H1 (cell line): ENCODE results near the gene TSPOAP1. TPM values are rescaled to one million over a fixed set of nuclear protein-coding genes. Genes with fewer than 3 reads are reported as not detected.
A peak's percentile ranks its signal among the peaks of the same experiment; 100 is the strongest.

Experiments used
- CTCF ChIA-PET: fragments of 300-600 bp; sonication (Branson Sonifier 250); formaldehyde crosslinking; loops from one replicate; lab custom pipeline; 2021; ENCODE audit not compliant: partially characterized antibody; lab: Charles Lee
- POLR2A ChIA-PET: fragments of 300-600 bp; sonication (Branson Sonifier 250); formaldehyde crosslinking; loops from one replicate; lab custom pipeline; 2021; ENCODE audit warnings: inconsistent platforms; ENCODE audit not compliant: partially characterized antibody; lab: Charles Lee
- DNase-seq, 2 experiments: peaks; one replicate each; pipeline versions ENCODE4 v3.0.0 to v3.0.0-alpha.2; 2010 to 2022; ENCODE audit warnings: low spot score in 2 of 2, low read depth in 1 of 2, mixed read lengths in 1 of 2
- FAIRE-seq: peaks from 2 replicates; lab custom pipeline; 2011; peaks lifted over from hg19 to GRCh38; lab: Jason Lieb, UNC
- H2AFZ ChIP-seq: 2 replicates; pipeline ENCODE4 v1.8.1; 2012; ENCODE audit warnings: low read length, inconsistent platforms
- H2AK5ac ChIP-seq: 2 replicates; pipeline ENCODE4 v1.6.1; 2013; ENCODE audit warnings: low read depth, low read length
- H2BK120ac ChIP-seq: replicated peaks from 2 replicates; pipeline ENCODE3; 2013; ENCODE audit warnings: low read depth, low read length, inconsistent platforms
- H2BK12ac ChIP-seq: 2 replicates; pipeline ENCODE4 v1.6.1; 2013; ENCODE audit warnings: low read depth, low read length
- H2BK15ac ChIP-seq: 2 replicates; pipeline ENCODE4 v1.6.1; 2013; ENCODE audit warnings: low read length
- H2BK20ac ChIP-seq: 2 replicates; pipeline ENCODE4 v1.6.1; 2013; ENCODE audit warnings: low read length
- H2BK5ac ChIP-seq: 2 replicates; pipeline ENCODE4 v1.6.1; 2013; ENCODE audit warnings: low read depth, low read length
- H3K14ac ChIP-seq: 2 replicates; pipeline ENCODE4 v1.6.1; 2013; ENCODE audit warnings: inconsistent platforms; ENCODE audit not compliant: insufficient read length
- H3K18ac ChIP-seq: 2 replicates; pipeline ENCODE4 v1.6.1; 2013; ENCODE audit warnings: low read length; ENCODE audit errors: extremely low read depth
- H3K23ac ChIP-seq: 2 replicates; pipeline ENCODE4 v1.6.1; 2013; ENCODE audit warnings: inconsistent platforms; ENCODE audit not compliant: insufficient read length
- H3K23me2 ChIP-seq: 2 replicates; pipeline ENCODE4 v1.6.1; 2013; ENCODE audit warnings: low read depth, low read length
- H3K27ac ChIP-seq: 2 replicates; pipeline ENCODE4 v1.6.1; 2011; ENCODE audit warnings: low read depth, low read length, inconsistent platforms
- H3K27me3 ChIP-seq, 4 experiments: replicated peaks in 1 of 4; 1 replicate in 1 of 4; 2 replicates in 3 of 4; pipeline versions ENCODE4 v1.6.1 to v1.8.1; 2011 to 2013; ENCODE audit warnings: low read length in 3 of 4, mild to moderate bottlenecking in 3 of 4, inconsistent platforms in 2 of 4, mixed read lengths in 2 of 4, moderate library complexity in 1 of 4; ENCODE audit not compliant: control insufficient read depth in 3 of 4, insufficient read depth in 3 of 4; ENCODE audit errors: extremely low read depth in 1 of 4
- H3K36me3 ChIP-seq, 4 experiments: 2 replicates each; pipeline versions ENCODE4 v1.6.1 to v1.8.1; 2011 to 2013; ENCODE audit warnings: mild to moderate bottlenecking in 4 of 4, low read length in 3 of 4, moderate library complexity in 2 of 4, control low read depth in 1 of 4, inconsistent platforms in 1 of 4; ENCODE audit not compliant: insufficient read depth in 4 of 4, control insufficient read depth in 2 of 4
- H3K4ac ChIP-seq: replicated peaks from 2 replicates; pipeline ENCODE3; 2013; ENCODE audit warnings: low read length, low read depth, mixed read lengths, inconsistent platforms; ENCODE audit not compliant: insufficient read length
- H3K4me1 ChIP-seq, 4 experiments: replicated peaks in 1 of 4; 1 replicate in 1 of 4; 2 replicates in 3 of 4; pipeline versions ENCODE4 v1.6.1 to v1.8.1; 2011 to 2013; ENCODE audit warnings: low read length in 3 of 4, inconsistent platforms in 2 of 4, mixed read lengths in 1 of 4; ENCODE audit not compliant: insufficient read depth in 4 of 4, control insufficient read depth in 3 of 4
- H3K4me2 ChIP-seq, 2 experiments: 2 replicates each; pipeline versions ENCODE4 v1.6.1 to v1.8.1; 2011 to 2013; ENCODE audit warnings: low read depth in 2 of 2, low read length in 2 of 2, control low read depth in 1 of 2, inconsistent platforms in 1 of 2, mild to moderate bottlenecking in 1 of 2; ENCODE audit not compliant: insufficient read depth in 1 of 2
- H3K4me3 ChIP-seq, 4 experiments: fragments of 200-600, 300-600 bp in 1 of 4; sonication (generic), shearing (Covaris generic), sonication (Bioruptor Twin) in 1 of 4; 2 replicates each; pipeline versions ENCODE4 v1.5.1 to v1.8.1; 2011 to 2016; ENCODE audit warnings: low read length in 4 of 4, low read depth in 3 of 4, control low read depth in 2 of 4, inconsistent platforms in 2 of 4, mild to moderate bottlenecking in 2 of 4, mixed read lengths in 1 of 4, moderate library complexity in 1 of 4; ENCODE audit not compliant: insufficient read depth in 2 of 4; ENCODE audit errors: extremely low read depth in 1 of 4
- H3K56ac ChIP-seq: replicated peaks from 2 replicates; pipeline ENCODE3; 2013; ENCODE audit warnings: low read depth, mild to moderate bottlenecking, mixed read lengths, low read length, inconsistent platforms; ENCODE audit not compliant: insufficient read length
- H3K79me1 ChIP-seq: 2 replicates; pipeline ENCODE4 v1.6.1; 2013; ENCODE audit warnings: low read depth, low read length, control low read depth
- H3K79me2 ChIP-seq, 2 experiments: 2 replicates each; pipeline versions ENCODE4 v1.6.1 to v1.8.1; 2012 to 2013; ENCODE audit warnings: low read length in 2 of 2, mild to moderate bottlenecking in 2 of 2, inconsistent platforms in 1 of 2; ENCODE audit not compliant: insufficient read depth in 2 of 2, control insufficient read depth in 1 of 2
- H3K9ac ChIP-seq, 4 experiments: replicated peaks in 1 of 4; 1 replicate in 1 of 4; 2 replicates in 3 of 4; pipeline versions ENCODE4 v1.6.1 to v1.8.1; 2011 to 2013; ENCODE audit warnings: low read depth in 3 of 4, low read length in 3 of 4, control low read depth in 2 of 4, mild to moderate bottlenecking in 2 of 4, moderate library complexity in 2 of 4, inconsistent platforms in 1 of 4; ENCODE audit errors: extremely low read depth in 1 of 4
- H3K9me3 ChIP-seq, 2 experiments: 2 replicates each; pipeline versions ENCODE4 v1.6.1 to v1.8.1; 2012 to 2013; ENCODE audit warnings: mild to moderate bottlenecking in 2 of 2, moderate library complexity in 2 of 2, control low read depth in 1 of 2, inconsistent platforms in 1 of 2, low read depth in 1 of 2, low read length in 1 of 2, mixed read lengths in 1 of 2; ENCODE audit not compliant: insufficient read depth in 2 of 2
- H4K20me1 ChIP-seq, 2 experiments: replicated peaks in 1 of 2; 2 replicates each; pipeline versions ENCODE3 to v1.8.1; 2011 to 2013; ENCODE audit warnings: inconsistent platforms in 2 of 2, low read length in 2 of 2, mild to moderate bottlenecking in 1 of 2; ENCODE audit not compliant: insufficient read depth in 2 of 2, control insufficient read depth in 1 of 2
- H4K5ac ChIP-seq: 2 replicates; pipeline ENCODE4 v1.6.1; 2013; ENCODE audit warnings: low read length, low read depth, mixed read lengths, inconsistent platforms; ENCODE audit not compliant: insufficient read length
- H4K8ac ChIP-seq: 2 replicates; pipeline ENCODE4 v1.8.0; 2013; ENCODE audit warnings: mild to moderate bottlenecking, moderate library complexity, low read length, inconsistent platforms; ENCODE audit not compliant: insufficient read depth; ENCODE audit errors: extremely low read depth
- H4K91ac ChIP-seq: replicated peaks from 2 replicates; pipeline ENCODE3; 2013; ENCODE audit warnings: low read length, mixed read lengths, inconsistent platforms; ENCODE audit not compliant: insufficient read length
- WGBS, 2 experiments: shearing (Covaris generic) in 1 of 2; methylation state at CpG; one replicate each; pipeline versions ENCODE4 v1.1.6 to v1.1.7; 2013 to 2015; ENCODE audit warnings: low lambda C conversion rate in 2 of 2, mixed read lengths in 2 of 2, inconsistent platforms in 1 of 2, low coverage in 1 of 2, missing lambda C conversion rate in 1 of 2; ENCODE audit not compliant: insufficient replicate concordance in 2 of 2, insufficient coverage in 1 of 2, insufficient read length in 1 of 2; ENCODE audit errors: extremely low coverage in 1 of 2, missing lambda C conversion rate in 1 of 2; 5-methylcytosine and 5-hydroxymethylcytosine counted together
- long read RNA-seq, 2 experiments: library from RNA in 1 of 2; library from capped mRNA in 1 of 2; stranded (forward); transcript quantifications; one replicate each; pipeline ENCODE4 v2.0.0, GENCODE V29; 2021; ENCODE audit warnings: inconsistent platforms in 1 of 2
- polyA minus RNA-seq, 3 experiments: library from RNA; depleted of rRNA, polyadenylated mRNA; stranded (reverse); fragments of >200 nt; gene quantifications; 1 replicate in 2 of 3; 2 replicates in 1 of 3; pipeline ENCODE4 v1.2.3, GENCODE V29; 2011
- polyA plus RNA-seq, 7 experiments: library from polyadenylated mRNA; depleted of rRNA in 3 of 7; stranded (reverse) in 5 of 7; unstranded in 2 of 7; fragments of >200 nt in 5 of 7; fragments of 200-250 nt in 2 of 7; gene quantifications; 1 replicate in 5 of 7; 2 replicates in 1 of 7; 4 replicates in 1 of 7; pipeline versions ENCODE4 v1.2.1 to v1.2.3, GENCODE V29; 2011 to 2013; ENCODE audit warnings: missing spikeins in 2 of 7, mixed read lengths in 2 of 7
- total RNA-seq: library from RNA; stranded (reverse); fragmentation: NEBNext Ultra II Directional; extraction: Animal tissue kit (Norgen Biotek cat#: 25700); gene quantifications from 2 replicates; pipeline ENCODE4 v1.2.1, GENCODE V29; 2021
- TF ChIP-seq, protein P1 (sequence below): IDR thresholded peaks from 2 replicates; pipeline ENCODE4 v1.6.1; 2012; ENCODE audit warnings: inconsistent platforms

The TSPOAP1 gene
- total RNA-seq (9.2 and 9.8 TPM in 2 replicates), polyA plus RNA-seq (2011; rRNA removed) (7.6 and 9.8 TPM in 2 replicates), polyA minus RNA-seq (2011; rRNA and poly(A)+ RNA removed) (2.9 and 6.6 TPM in 2 replicates)
- polyA plus RNA-seq (2011; cell fraction: cytosol; rRNA removed): 13.8 TPM
- 69.7 TPM for polyA plus RNA-seq (2011; cell fraction: nucleus; rRNA removed)
- 14.7 to 18.9 TPM (median 15.9 TPM) in 4 replicates for polyA plus RNA-seq (2012, experiment 1 of 2)
- polyA plus RNA-seq (2012, experiment 2 of 2): 6.2 TPM
- 4.8 TPM for polyA plus RNA-seq (2013, experiment 1 of 2)
- 4.1 TPM for polyA plus RNA-seq (2013, experiment 2 of 2)
- 5.8 TPM for polyA minus RNA-seq (2011; cell fraction: cytosol; rRNA and poly(A)+ RNA removed)
- 8.9 TPM for polyA minus RNA-seq (2011; cell fraction: nucleus; rRNA and poly(A)+ RNA removed)
- long read RNA-seq, experiment 1, partial matches to known transcripts: 0 of 1 reads
- long read RNA-seq, experiment 1, other reads (novel, unspliced or antisense): 1 of 1 reads
- long read RNA-seq, experiment 2: 0 reads

DNA sequence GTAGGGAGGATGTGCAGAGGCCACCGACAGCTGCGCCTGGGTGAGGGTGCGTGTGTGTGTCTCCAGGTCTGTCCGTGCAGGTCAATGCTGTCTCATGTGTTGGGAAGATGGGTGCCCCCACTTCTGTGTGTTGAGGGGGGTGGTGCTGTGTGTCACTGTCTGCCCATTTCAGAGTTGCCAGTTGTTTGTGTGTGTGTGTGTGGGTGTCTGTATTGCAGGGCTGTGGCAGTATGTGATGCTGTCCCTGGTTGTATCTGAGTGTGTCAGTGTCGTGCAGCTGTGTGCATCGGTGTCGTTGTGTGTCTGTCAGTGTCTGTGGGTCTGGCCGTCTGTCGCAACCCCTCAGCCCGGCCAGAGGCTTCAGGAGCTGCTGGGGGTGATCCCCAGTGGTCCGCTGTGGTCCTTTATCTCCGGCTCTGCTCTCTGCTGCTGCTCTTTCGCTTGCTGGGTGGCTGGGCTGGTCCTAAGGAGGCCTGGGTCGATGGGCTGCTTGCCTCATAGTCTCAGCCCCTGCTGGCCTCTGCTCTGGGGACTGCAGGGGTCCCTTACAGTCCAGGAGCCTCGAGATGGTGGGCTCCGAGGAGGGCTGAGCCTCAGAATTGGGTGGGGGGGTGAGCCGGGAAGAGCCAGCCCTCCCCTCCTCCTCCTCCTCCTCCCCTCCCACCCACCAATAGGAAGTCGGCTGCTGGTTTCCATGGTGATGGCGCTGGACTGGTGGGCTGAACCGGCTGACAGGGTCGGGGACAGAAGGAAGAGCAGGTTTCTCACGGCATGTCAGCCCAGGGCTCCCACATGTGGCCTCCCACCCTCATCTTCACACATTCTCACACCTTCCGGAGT is at the start of gene TSPOAP1:
TSPOAP1 (minus strand) TSS at position 601 of the 840 bp plus-strand sequence. CDS start 875 bp downstream, outside the sequence.
- Histone ChIP-seq H3K4me2 (peak within 1 kb of the TSS; percentile 62 to 72), H3K23ac (no peak within 1 kb of the TSS), H4K8ac (peak within 1 kb of the TSS; percentile 43), H3K9me3 (no peaks in the 10 kb centered on the region), H3K27me3 (peaks cover 0 to 16% (median 10%) of the 10 kb centered on the region in 4 experiments; a peak in 5 of 7 replicates), H3K9ac (no peak within 1 kb of the TSS; a peak in 3 of 7 replicates), H3K79me2 (no peaks in the 10 kb centered on the region), H2BK5ac (peak within 1 kb of the TSS; percentile 78; the same call in 1 of the 2 replicates), H3K79me1 (no peaks in the 10 kb centered on the region), H3K14ac (no peak within 1 kb of the TSS), H3K56ac (no peak within 1 kb of the TSS), H2AFZ (no peak within 1 kb of the TSS), H4K5ac (peak within 1 kb of the TSS; percentile 41), H2BK120ac (no peak within 1 kb of the TSS), H3K18ac (peak within 1 kb of the TSS; percentile 81; the same call in 1 of the 2 replicates), H3K4me1 (peaks cover 0 to 42% (median 29%) of the 10 kb centered on the region in 4 experiments; a peak in 6 of 7 replicates), H3K27ac (no peak within 1 kb of the TSS), H3K23me2 (peaks cover 12% of the 10 kb centered on the region), H2BK12ac (peak within 1 kb of the TSS; percentile 90; the same call in 1 of the 2 replicates), H3K36me3 (no peaks in the 10 kb centered on the region), H4K20me1 (peaks cover 0 to 2% of the 10 kb centered on the region in 2 experiments), H3K4me3 (peak within 1 kb of the TSS in 3 of 4 experiments; percentile 7 to 40 (median 21); a peak in 4 of 8 replicates), H3K4ac (no peak within 1 kb of the TSS), H2BK15ac (peak within 1 kb of the TSS; percentile 96), H2AK5ac (peak within 1 kb of the TSS; percentile 93; the same call in 1 of the 2 replicates), H4K91ac (peak within 1 kb of the TSS; percentile 67), H2BK20ac (0 out of 2 replicates have a peak within 1 kb of the TSS, but pooled peaks have one; percentile 82)
- ChIA-PET CTCF (interaction anchor here (0.8 to 21.9 kb wide), 8 partner anchors 9 to 89 kb away, joined by 3 to 384 read pairs (median 10); partner anchors contain the start of gene RNF43), POLR2A (interaction anchor here (1.2 to 7.9 kb wide), 6 partner anchors 9 to 26 kb away, joined by 3 to 66 read pairs (median 5); no protein-coding TSS in a partner anchor)
- WGBS, 2 experiments: 66% methylated on average over 21 of the region's 23 CpGs; no CpG with 5 or more reads in 1 of the 2 experiments
- FAIRE-seq: no peak
- DNase-seq: peak in 1 of 2 experiments; percentile 84
- TF ChIP-seq, protein P1, sequence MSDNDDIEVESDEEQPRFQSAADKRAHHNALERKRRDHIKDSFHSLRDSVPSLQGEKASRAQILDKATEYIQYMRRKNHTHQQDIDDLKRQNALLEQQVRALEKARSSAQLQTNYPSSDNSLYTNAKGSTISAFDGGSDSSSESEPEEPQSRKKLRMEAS: 0 out of 2 replicates have a peak, but pooled peaks have one; percentile 15
